IMR-90 (cell line): Measurements from ENCODE around the gene CLIC3.

Source experiments
- BHLHE40 ChIP-seq: fragments of 150-350 bp; IDR thresholded peaks from 2 replicates; pipeline ENCODE4 v1.6.1; 2016; ENCODE audit warnings: mild to moderate bottlenecking, low read depth, low read length
- CEBPB ChIP-seq: IDR thresholded peaks from 2 replicates; pipeline ENCODE4 v1.6.1; 2012; ENCODE audit warnings: low read depth, low read length, improper control_type of control experiment
- MAZ ChIP-seq: IDR thresholded peaks from 2 replicates; pipeline ENCODE4 v1.6.1; 2012; ENCODE audit warnings: low read depth, mild to moderate bottlenecking, low read length, improper control_type of control experiment, moderate library complexity, borderline replicate concordance
- POLR2A ChIP-seq: IDR thresholded peaks from 2 replicates; pipeline ENCODE4 v1.6.1; 2012; ENCODE audit warnings: mild to moderate bottlenecking, low read depth, low read length
- RAD21 ChIP-seq: IDR thresholded peaks from 2 replicates; pipeline ENCODE4 v1.6.1; 2012; ENCODE audit warnings: low read length, improper control_type of control experiment
- SMC3 ChIP-seq: fragments of 150-350 bp; IDR thresholded peaks from 2 replicates; pipeline ENCODE4 v1.6.1; 2016; ENCODE audit warnings: low read depth, mild to moderate bottlenecking, antibody characterized with exemption, low read length, moderate library complexity
- TF ChIP-seq, protein P1 (sequence below): conservative IDR thresholded peaks from 2 replicates; pipeline ENCODE4 v1.5.1; 2012; ENCODE audit warnings: mild to moderate bottlenecking, low read depth, low read length, improper control_type of control experiment

DNA sequence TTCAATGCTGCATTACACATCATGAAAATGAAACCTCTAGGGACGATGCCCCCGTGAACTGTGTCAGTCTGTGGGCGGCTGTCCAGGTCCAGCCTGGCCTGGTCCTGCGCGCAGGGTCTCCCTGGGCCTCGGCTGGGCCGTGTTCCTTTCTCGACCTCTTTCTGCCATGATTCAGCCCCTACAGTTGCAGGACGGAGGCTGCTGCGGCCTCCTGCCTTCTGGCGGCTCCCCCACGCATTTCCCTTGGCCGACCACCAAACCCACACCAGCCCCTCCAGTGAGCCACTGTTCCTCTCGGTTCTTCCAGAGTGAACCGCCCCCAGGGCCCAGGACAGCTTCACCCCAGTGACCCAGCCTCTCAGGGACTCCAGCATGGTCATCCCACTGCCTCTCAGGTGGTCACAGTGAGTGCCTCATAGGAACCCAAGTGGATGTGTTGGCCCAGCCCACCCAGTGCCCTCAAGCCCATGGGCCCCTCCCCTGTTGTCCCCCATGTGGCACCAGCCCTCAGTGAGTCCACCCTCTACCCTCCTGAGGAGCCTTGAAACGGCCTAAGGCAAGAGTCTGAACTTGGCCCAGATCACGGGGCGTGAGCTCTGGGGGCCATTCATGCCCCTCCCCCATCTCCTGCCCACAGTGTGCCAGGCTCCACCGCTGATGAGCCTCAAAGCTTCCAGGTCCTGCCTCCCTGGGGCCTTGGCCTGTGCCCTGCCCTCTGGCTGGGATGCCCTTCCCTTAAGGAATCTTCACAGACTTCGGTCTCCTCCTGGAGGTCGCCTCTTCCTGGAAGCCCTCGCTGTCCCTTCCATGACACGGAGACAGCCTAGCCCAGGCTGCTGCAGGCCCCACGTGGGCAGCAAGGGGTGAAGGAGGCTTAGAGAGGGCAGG, 10.0 kb upstream of the CLIC3 start:
- TF ChIP-seq, protein P1, sequence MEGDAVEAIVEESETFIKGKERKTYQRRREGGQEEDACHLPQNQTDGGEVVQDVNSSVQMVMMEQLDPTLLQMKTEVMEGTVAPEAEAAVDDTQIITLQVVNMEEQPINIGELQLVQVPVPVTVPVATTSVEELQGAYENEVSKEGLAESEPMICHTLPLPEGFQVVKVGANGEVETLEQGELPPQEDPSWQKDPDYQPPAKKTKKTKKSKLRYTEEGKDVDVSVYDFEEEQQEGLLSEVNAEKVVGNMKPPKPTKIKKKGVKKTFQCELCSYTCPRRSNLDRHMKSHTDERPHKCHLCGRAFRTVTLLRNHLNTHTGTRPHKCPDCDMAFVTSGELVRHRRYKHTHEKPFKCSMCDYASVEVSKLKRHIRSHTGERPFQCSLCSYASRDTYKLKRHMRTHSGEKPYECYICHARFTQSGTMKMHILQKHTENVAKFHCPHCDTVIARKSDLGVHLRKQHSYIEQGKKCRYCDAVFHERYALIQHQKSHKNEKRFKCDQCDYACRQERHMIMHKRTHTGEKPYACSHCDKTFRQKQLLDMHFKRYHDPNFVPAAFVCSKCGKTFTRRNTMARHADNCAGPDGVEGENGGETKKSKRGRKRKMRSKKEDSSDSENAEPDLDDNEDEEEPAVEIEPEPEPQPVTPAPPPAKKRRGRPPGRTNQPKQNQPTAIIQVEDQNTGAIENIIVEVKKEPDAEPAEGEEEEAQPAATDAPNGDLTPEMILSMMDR, result no peak
- TF ChIP-seq SMC3 (no peak), POLR2A (no peak), RAD21 (no peak), CEBPB (no peak), MAZ (no peak), BHLHE40 (no peak)
